ENCODE data around the gene SORBS1. TPM values are rescaled to one million over a fixed set of nuclear protein-coding genes. Genes with fewer than 3 reads are reported as not detected.

SORBS1 gene
- total and polyA plus RNA-seq, 2 of the 13 experiments (the other 11 are each of a cell fraction or from before 2014, with no cell fraction given), result 16.8 to 39.8 TPM

GRCh38 chr10:95278061-95278988 is 282.8 kb downstream of the SORBS1 start (continued):
- no peak for TF ChIP-seq SCMH1 (CRISPR knock-in tag; IDR thresholded peaks at IDR 0.05; ENCODE audit: borderline replicate concordance)
- TF ChIP-seq TFE3 (CRISPR knock-in tag; IDR thresholded peaks at IDR 0.05), result 0 out of 2 replicates have a peak, but pooled peaks have one; percentile 41
- peak; percentile 46 for TF ChIP-seq MAX (IDR thresholded peaks at IDR 0.05)
- TF ChIP-seq ZMAT3 (CRISPR knock-in tag; conservative IDR thresholded peaks at IDR 0.05), result 0 out of 2 replicates have a peak, but pooled peaks have one; percentile 45
- TF ChIP-seq ZNF878 (CRISPR knock-in tag; IDR thresholded peaks at IDR 0.05), result 0 out of 2 replicates have a peak, but pooled peaks have one; percentile 42
- no peak for TF ChIP-seq MTA3 (CRISPR knock-in tag; IDR thresholded peaks at IDR 0.05)
- peak; percentile 99 for TF ChIP-seq TCF7 (IDR thresholded peaks at IDR 0.05; ENCODE audit: low read depth)
- TF ChIP-seq ZNF564 (CRISPR knock-in tag; IDR thresholded peaks at IDR 0.05), result peak; percentile 56; the same call in 1 of the 2 replicates
- no peak for TF ChIP-seq ZC3H13 (CRISPR knock-in tag; IDR thresholded peaks at IDR 0.05)
- 0 out of 2 replicates have a peak, but pooled peaks have one; percentile 44 for TF ChIP-seq ZNF761 (CRISPR knock-in tag; conservative IDR thresholded peaks at IDR 0.05)
- peak; percentile 84; the same call in 1 of the 2 replicates for TF ChIP-seq ZNF292 (CRISPR knock-in tag; IDR thresholded peaks at IDR 0.05; ENCODE audit: borderline replicate concordance, low read depth)
- no peak for TF ChIP-seq LCORL (IDR thresholded peaks at IDR 0.05)
- peak; percentile 84 for TF ChIP-seq LCORL (CRISPR knock-in tag; IDR thresholded peaks at IDR 0.05)
- peak; percentile 45; the same call in 1 of the 2 replicates for TF ChIP-seq ERF (CRISPR knock-in tag; IDR thresholded peaks at IDR 0.05)
- TF ChIP-seq ZNF883 (CRISPR knock-in tag; IDR thresholded peaks at IDR 0.05; ENCODE audit: not compliant biosample characterization), result no peak
- peak; percentile 10; the same call in 1 of the 2 replicates for TF ChIP-seq RAD21 (CRISPR knock-in tag; IDR thresholded peaks at IDR 0.05)
- TF ChIP-seq SOX6 (IDR thresholded peaks at IDR 0.05), result no peak
- peak; percentile 98 for TF ChIP-seq SOX6 (CRISPR knock-in tag; IDR thresholded peaks at IDR 0.05)
- peak; percentile 65; the same call in 1 of the 2 replicates for TF ChIP-seq ETV5 (CRISPR knock-in tag; IDR thresholded peaks at IDR 0.05; ENCODE audit: borderline replicate concordance)
- TF ChIP-seq MYNN (CRISPR knock-in tag; IDR thresholded peaks at IDR 0.05; ENCODE audit: low read depth), result no peak
- peak; percentile 58; the same call in 1 of the 2 replicates for TF ChIP-seq ZNF788 (CRISPR knock-in tag; IDR thresholded peaks at IDR 0.05; ENCODE audit: borderline replicate concordance)
- peak; percentile 22; the same call in 1 of the 2 replicates for TF ChIP-seq GFI1 (CRISPR knock-in tag; IDR thresholded peaks at IDR 0.05; ENCODE audit: borderline replicate concordance)
- TF ChIP-seq PPARG (CRISPR knock-in tag; conservative IDR thresholded peaks at IDR 0.05), result peak; percentile 61
- no peak for TF ChIP-seq NR1H2 (CRISPR knock-in tag; IDR thresholded peaks at IDR 0.05; ENCODE audit: borderline replicate concordance, low read depth)
- TF ChIP-seq RCOR2 (CRISPR knock-in tag; IDR thresholded peaks at IDR 0.05), result peak; percentile 95
- peak; percentile 84 for TF ChIP-seq RARA (CRISPR knock-in tag; IDR thresholded peaks at IDR 0.05)
- TF ChIP-seq ZNF644 (CRISPR knock-in tag; IDR thresholded peaks at IDR 0.05; ENCODE audit: low read depth), result peak; percentile 76; the same call in 1 of the 2 replicates
- TF ChIP-seq ZNF224 (CRISPR knock-in tag; IDR thresholded peaks at IDR 0.05), result 0 out of 2 replicates have a peak, but pooled peaks have one; percentile 52
